ENCODE data around the gene RNFT2.
A peak's percentile ranks its signal among the peaks of the same experiment; 100 is the strongest.

Gene RNFT2

DNA sequence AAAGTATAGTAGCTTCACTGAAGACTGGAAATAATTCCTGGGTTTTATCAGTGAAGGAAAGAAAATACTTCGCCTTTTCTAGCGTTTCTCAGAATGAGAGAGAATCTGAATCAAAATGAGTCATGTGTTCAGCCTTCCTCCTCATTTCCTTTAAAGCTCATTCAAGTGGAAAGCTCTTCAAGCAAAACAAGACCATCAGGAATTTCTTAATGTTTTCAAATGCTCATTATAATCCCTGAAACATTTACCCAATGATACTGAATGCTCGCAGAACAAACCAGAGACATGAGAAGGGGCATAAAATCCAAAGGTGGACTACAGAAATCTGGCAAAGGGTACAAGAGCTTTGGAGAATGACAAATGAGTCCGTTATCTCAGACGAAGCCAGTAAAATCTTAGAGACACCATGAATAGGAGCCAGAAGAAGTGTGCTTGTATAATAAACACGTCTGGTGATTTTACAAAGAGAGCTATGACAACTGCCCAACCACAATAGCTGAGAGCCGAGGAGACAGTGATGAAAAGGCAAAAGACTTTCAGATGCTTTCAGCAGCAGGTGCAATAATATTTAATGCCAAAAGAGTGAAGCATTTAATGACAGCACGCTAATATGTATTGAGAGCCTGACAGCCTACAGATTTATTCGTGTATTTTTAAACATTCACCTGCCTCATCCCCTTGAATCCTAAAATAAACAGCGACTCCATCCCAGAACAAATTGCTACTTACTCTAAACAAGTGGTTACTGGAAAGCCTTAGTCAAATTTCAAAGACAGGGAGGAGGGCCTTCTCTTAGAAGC is 19.3 kb upstream of the RNFT2 start:
- peak; percentile 36 for DNase-seq (ENCODE audit: low read depth)
- TF ChIP-seq, protein P1, sequence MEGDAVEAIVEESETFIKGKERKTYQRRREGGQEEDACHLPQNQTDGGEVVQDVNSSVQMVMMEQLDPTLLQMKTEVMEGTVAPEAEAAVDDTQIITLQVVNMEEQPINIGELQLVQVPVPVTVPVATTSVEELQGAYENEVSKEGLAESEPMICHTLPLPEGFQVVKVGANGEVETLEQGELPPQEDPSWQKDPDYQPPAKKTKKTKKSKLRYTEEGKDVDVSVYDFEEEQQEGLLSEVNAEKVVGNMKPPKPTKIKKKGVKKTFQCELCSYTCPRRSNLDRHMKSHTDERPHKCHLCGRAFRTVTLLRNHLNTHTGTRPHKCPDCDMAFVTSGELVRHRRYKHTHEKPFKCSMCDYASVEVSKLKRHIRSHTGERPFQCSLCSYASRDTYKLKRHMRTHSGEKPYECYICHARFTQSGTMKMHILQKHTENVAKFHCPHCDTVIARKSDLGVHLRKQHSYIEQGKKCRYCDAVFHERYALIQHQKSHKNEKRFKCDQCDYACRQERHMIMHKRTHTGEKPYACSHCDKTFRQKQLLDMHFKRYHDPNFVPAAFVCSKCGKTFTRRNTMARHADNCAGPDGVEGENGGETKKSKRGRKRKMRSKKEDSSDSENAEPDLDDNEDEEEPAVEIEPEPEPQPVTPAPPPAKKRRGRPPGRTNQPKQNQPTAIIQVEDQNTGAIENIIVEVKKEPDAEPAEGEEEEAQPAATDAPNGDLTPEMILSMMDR (IDR thresholded peaks at IDR 0.05; ENCODE audit: insufficient read depth, low read depth, low read length, missing control alignments) = no peak
- no peak overlapping the region for H3K4me3 ChIP-seq (ENCODE audit: low read length)

GRCh38 chr12:116719731-116720528 is 18.2 kb upstream of the RNFT2 start:
- no peak for DNase-seq (ENCODE audit: low read depth)
- H3K4me3 ChIP-seq (ENCODE audit: low read length) = no peak overlapping the region
- TF ChIP-seq, protein P1 (IDR thresholded peaks at IDR 0.05; ENCODE audit: insufficient read depth, low read depth, low read length, missing control alignments) = no peak

DNA sequence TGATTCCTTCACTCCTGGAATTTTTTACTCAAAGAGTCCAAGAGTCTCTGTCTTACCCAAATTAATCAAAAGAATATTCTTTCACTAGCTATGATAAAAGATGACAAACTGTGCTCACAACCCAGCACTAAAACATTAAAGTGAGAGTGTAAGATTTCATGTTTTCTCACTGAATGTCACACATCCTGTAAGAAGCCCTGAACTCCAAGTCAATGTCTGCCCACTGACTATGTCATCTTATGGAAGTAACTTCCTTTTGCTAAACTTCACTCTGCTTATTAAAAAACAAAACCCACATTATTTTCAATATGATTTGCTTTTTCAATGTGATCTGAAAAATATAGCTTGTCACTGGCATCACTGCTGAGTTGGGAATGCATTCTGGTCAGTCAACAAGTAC is 15.9 kb upstream of the RNFT2 start:
- DNase-seq (ENCODE audit: low read depth) = no peak
- TF ChIP-seq, protein P1 (IDR thresholded peaks at IDR 0.05; ENCODE audit: insufficient read depth, low read depth, low read length, missing control alignments) = no peak
- H3K4me3 ChIP-seq (ENCODE audit: low read length) = no peak overlapping the region

DNA sequence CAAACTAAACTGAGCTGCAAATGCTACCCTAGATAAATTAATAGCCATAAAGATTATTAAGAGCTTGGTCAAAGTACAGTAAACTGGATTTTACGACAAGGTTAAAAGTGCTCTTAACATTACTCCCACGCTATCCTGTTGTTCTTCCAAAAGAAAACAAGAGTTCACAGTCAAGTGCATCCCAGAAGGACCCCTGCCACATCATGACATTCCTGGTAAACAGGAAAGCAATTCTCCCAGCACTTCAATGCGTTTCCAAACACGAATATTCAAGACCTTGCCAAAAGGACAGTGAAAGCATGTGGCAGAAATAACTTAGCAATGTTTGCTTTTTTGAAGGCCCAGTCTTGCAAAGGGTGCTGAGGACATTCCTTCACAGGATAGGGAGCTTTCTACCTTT is 11.4 kb upstream of the RNFT2 start:
- no peak overlapping the region for H3K4me3 ChIP-seq (ENCODE audit: low read length)
- DNase-seq (ENCODE audit: low read depth) = no peak
- TF ChIP-seq, protein P1 (IDR thresholded peaks at IDR 0.05; ENCODE audit: insufficient read depth, low read depth, low read length, missing control alignments) = no peak

- TF ChIP-seq, protein P1 (IDR thresholded peaks at IDR 0.05; ENCODE audit: insufficient read depth, low read depth, low read length, missing control alignments) = no peak
- no peak for DNase-seq (ENCODE audit: low read depth)
- H3K4me3 ChIP-seq (ENCODE audit: low read length) = no peak overlapping the region
Observed at GRCh38 chr12:116727261-116727660, 10.9 kb upstream of the RNFT2 start.

DNA sequence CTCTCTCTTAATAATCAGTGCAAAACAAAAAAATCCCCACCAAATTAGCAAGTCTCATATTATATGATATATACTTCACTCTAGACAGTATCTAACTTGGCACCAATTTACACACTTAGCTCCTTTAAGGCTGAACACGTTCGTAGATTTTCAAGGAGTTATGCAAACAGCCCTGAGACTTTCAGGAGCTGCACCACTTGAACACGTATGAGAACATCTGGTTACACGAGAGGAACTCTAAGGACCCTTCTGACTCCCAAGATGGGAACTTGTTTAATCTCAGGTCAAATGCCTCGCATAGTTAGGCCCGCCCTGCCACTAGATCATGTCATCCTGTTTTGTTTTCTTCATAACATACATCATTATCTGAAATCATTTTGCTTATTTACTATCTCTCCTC is 10.2 kb upstream of the RNFT2 start:
- TF ChIP-seq, protein P1 (IDR thresholded peaks at IDR 0.05; ENCODE audit: insufficient read depth, low read depth, low read length, missing control alignments) = no peak
- DNase-seq (ENCODE audit: low read depth) = no peak
- H3K4me3 ChIP-seq (ENCODE audit: low read length) = no peak overlapping the region
